HepG2 (cell line): ENCODE results near the gene SESN1. TPM values are rescaled to one million over a fixed set of nuclear protein-coding genes. Genes with fewer than 3 reads are reported as not detected.

ENCODE experiments used
- ATAC-seq: fragments of 200-7000 bp; cut with Tn5 transposase; 3 replicates; pipeline ENCODE4 v1.9.1; 2020; ENCODE audit warnings: mild to moderate bottlenecking, moderate library complexity
- BruUV-seq: library from RNA; stranded (reverse); fragments of 400-500 nt; replicated peaks from 2 replicates; lab custom pipeline; 2021; lab: Mats Ljungman, UMichigan
- CTCF ChIA-PET: fragments of 300-600 bp; formaldehyde crosslinking; extraction: SDS; loops from one replicate; lab custom pipeline; 2021; ENCODE audit warnings: low total read pairs, inconsistent platforms, low intra/inter-chr PET ratio; lab: Yijun Ruan, JAX
- POLR2A ChIA-PET: fragments of 350-600 bp; sonication (Branson Sonifier 250); formaldehyde crosslinking; loops from one replicate; lab custom pipeline; 2020; ENCODE audit warnings: antibody characterized with exemption, inconsistent platforms; lab: Yijun Ruan, JAX
- DNase-seq: peaks from one replicate; pipeline ENCODE4 v3.0.0-alpha.2; 2015; ENCODE audit warnings: low spot score
- FAIRE-seq: peaks from 3 replicates; lab custom pipeline; 2011; peaks lifted over from hg19 to GRCh38; lab: Jason Lieb, UNC
- H2AFZ ChIP-seq: one replicate; pipeline ENCODE4 v1.6.1; 2011; ENCODE audit warnings: low read length, inconsistent platforms
- H3K27ac ChIP-seq: fragments of 300-600 bp; 3 replicates; pipeline ENCODE4 v1.8.0; 2011; ENCODE audit warnings: mixed run types, mild to moderate bottlenecking, mixed read lengths, low read length, inconsistent platforms; ENCODE audit not compliant: insufficient read depth; ENCODE audit errors: extremely low read length
- H3K27me3 ChIP-seq, 2 experiments: fragments of 200-600 bp in 1 of 2; 2 replicates in 1 of 2; 3 replicates in 1 of 2; pipeline versions ENCODE4 v1.6.0 to v1.8.0; 2011; ENCODE audit warnings: low read length in 2 of 2, mild to moderate bottlenecking in 2 of 2, moderate library complexity in 2 of 2, inconsistent platforms in 1 of 2; ENCODE audit not compliant: insufficient read depth in 2 of 2, control insufficient read depth in 1 of 2
- H3K36me3 ChIP-seq, 2 experiments: fragments of 200-600 bp in 1 of 2; replicated peaks in 1 of 2; 2 replicates in 1 of 2; 3 replicates in 1 of 2; pipeline versions ENCODE4 v1.5.1 to v1.8.0; 2011; ENCODE audit warnings: low read length in 2 of 2, inconsistent platforms in 1 of 2; ENCODE audit not compliant: insufficient read depth in 2 of 2, control insufficient read depth in 1 of 2
- H3K4me1 ChIP-seq: 2 replicates; pipeline ENCODE4 v1.5.1; 2012; ENCODE audit warnings: low read length, inconsistent platforms; ENCODE audit not compliant: insufficient read depth
- H3K4me2 ChIP-seq: 2 replicates; pipeline ENCODE4 v1.6.0; 2011; ENCODE audit warnings: low read depth, low read length, inconsistent platforms
- H3K4me3 ChIP-seq, 3 experiments: fragments of 200-600 bp in 1 of 3; sonication (generic), shearing (Covaris generic) in 1 of 3; replicated peaks in 1 of 3; 2 replicates each; pipeline ENCODE4 v1.5.1; 2011 to 2016; ENCODE audit warnings: low read length in 3 of 3, inconsistent platforms in 2 of 3, low read depth in 2 of 3, mild to moderate bottlenecking in 2 of 3, control low read depth in 1 of 3, mixed read lengths in 1 of 3; ENCODE audit not compliant: insufficient read depth in 1 of 3
- H3K79me2 ChIP-seq: one replicate; pipeline ENCODE4 v1.6.1; 2011; ENCODE audit warnings: low read length, inconsistent platforms; ENCODE audit not compliant: insufficient read depth
- H3K9ac ChIP-seq: 2 replicates; pipeline ENCODE4 v1.6.0; 2011; ENCODE audit warnings: mild to moderate bottlenecking, low read depth, low read length, inconsistent platforms; ENCODE audit not compliant: insufficient read depth
- H3K9me3 ChIP-seq: 2 replicates; pipeline ENCODE4 v1.5.1; 2012; ENCODE audit warnings: mild to moderate bottlenecking, low read length
- H4K20me1 ChIP-seq: 2 replicates; pipeline ENCODE4 v1.6.0; 2011; ENCODE audit warnings: inconsistent platforms, mild to moderate bottlenecking, low read length, moderate library complexity; ENCODE audit not compliant: insufficient read depth
- CSRNP1 ChIP-seq: sonication (generic); formaldehyde crosslinking; IDR thresholded peaks from 2 replicates; pipeline ENCODE4 v1.8.1; 2023; ENCODE audit warnings: mild to moderate bottlenecking, missing genetic modification reagents
- IKZF1 ChIP-seq: fragments of 450-650 bp; IDR thresholded peaks from 2 replicates; pipeline ENCODE4 v1.7.1; 2016
- IRF1 ChIP-seq: sonication (generic); formaldehyde crosslinking; IDR thresholded peaks from 2 replicates; pipeline ENCODE4 v1.4.0; 2020; ENCODE audit warnings: low read depth, mild to moderate bottlenecking, missing genetic modification reagents
- KLF11 ChIP-seq: IDR thresholded peaks from 2 replicates; pipeline ENCODE4 v1.6.1; 2016; ENCODE audit warnings: missing compliant biosample characterization
- LRRFIP1 ChIP-seq: sonication (generic); formaldehyde crosslinking; conservative IDR thresholded peaks from 2 replicates; pipeline ENCODE4 v1.4.0; 2020; ENCODE audit warnings: missing genetic modification reagents
- MEIS2 ChIP-seq: sonication (generic); formaldehyde crosslinking; IDR thresholded peaks from 2 replicates; pipeline ENCODE4 v1.9.0; 2021; ENCODE audit warnings: mild to moderate bottlenecking, missing genetic modification reagents
- NR2F6 ChIP-seq, 2 experiments: IDR thresholded peaks; 2 replicates each; pipeline ENCODE4 v1.6.1; 2016; ENCODE audit warnings: antibody characterized with exemption in 1 of 2, mild to moderate bottlenecking in 1 of 2
- PATZ1 ChIP-seq: sonication (generic); formaldehyde crosslinking; IDR thresholded peaks from 2 replicates; pipeline ENCODE4 v1.4.0; 2020; ENCODE audit warnings: missing genetic modification reagents
- PRPF4 ChIP-seq: fragments of 200-400 bp; formaldehyde crosslinking; IDR thresholded peaks from 2 replicates; pipeline ENCODE4 v1.6.1; 2016; ENCODE audit warnings: low read length, low read depth; ENCODE audit not compliant: poor library complexity, severe bottlenecking
- TBP ChIP-seq: sonication (generic); formaldehyde crosslinking; IDR thresholded peaks from 2 replicates; pipeline ENCODE4 v1.5.0; 2020; ENCODE audit warnings: missing genetic modification reagents
- TOPORS ChIP-seq: sonication (generic); formaldehyde crosslinking; IDR thresholded peaks from 2 replicates; pipeline ENCODE4 v1.8.0; 2023; ENCODE audit warnings: mild to moderate bottlenecking, missing genetic modification reagents
- ZBTB26 ChIP-seq: IDR thresholded peaks from 2 replicates; pipeline ENCODE4 v1.6.1; 2016; ENCODE audit warnings: missing compliant biosample characterization, missing genetic modification reagents, borderline replicate concordance
- ZNF235 ChIP-seq: sonication (generic); formaldehyde crosslinking; IDR thresholded peaks from 2 replicates; pipeline ENCODE4 v1.8.1; 2023; ENCODE audit warnings: mild to moderate bottlenecking, missing genetic modification reagents, borderline replicate concordance
- ZNF496 ChIP-seq: sonication (generic); formaldehyde crosslinking; IDR thresholded peaks from 2 replicates; pipeline ENCODE4 v1.8.1; 2023; ENCODE audit warnings: mild to moderate bottlenecking, moderate library complexity, missing genetic modification reagents; ENCODE audit not compliant: insufficient replicate concordance
- ZNF660 ChIP-seq: sonication (generic); formaldehyde crosslinking; IDR thresholded peaks from 2 replicates; pipeline ENCODE4 v1.5.1; 2020; ENCODE audit warnings: mild to moderate bottlenecking, low read depth, missing genetic modification reagents, borderline replicate concordance
- ZNF747 ChIP-seq: sonication (generic); formaldehyde crosslinking; IDR thresholded peaks from 2 replicates; pipeline ENCODE4 v1.8.1; 2023; ENCODE audit warnings: missing genetic modification reagents, mild to moderate bottlenecking, borderline replicate concordance
- ZNF775 ChIP-seq: sonication (generic); formaldehyde crosslinking; IDR thresholded peaks from 2 replicates; pipeline ENCODE4 v1.4.0; 2020; ENCODE audit warnings: missing genetic modification reagents, mild to moderate bottlenecking, moderate library complexity, borderline replicate concordance
- ZNF879 ChIP-seq: sonication (generic); formaldehyde crosslinking; IDR thresholded peaks from 2 replicates; pipeline ENCODE4 v1.8.1; 2023; ENCODE audit warnings: missing genetic modification reagents
- in situ Hi-C: cut with HindIII; loops from 2 replicates; pipeline ENCODE4 v1.10.0; 2017; ENCODE audit warnings: low pct_unique_long_range_greater_than_20kb; ENCODE audit not compliant: extremely low pct_ligation_motif_present
- intact Hi-C: fragments of 100-400 bp; cut with micrococcal nuclease; formaldehyde crosslinking; loops from one replicate; pipeline ENCODE4 v1.10.0; 2022; ENCODE audit not compliant: unreplicated experiment
- polyA plus RNA-seq, 8 experiments: library from polyadenylated mRNA; depleted of rRNA in 3 of 8; stranded (reverse) in 7 of 8; unstranded in 1 of 8; fragments of >200 nt; fragmentation: Illumina TruSeq in 4 of 8; extraction: Trizol in 4 of 8; gene quantifications; 2 replicates each; pipeline versions ENCODE4 v1.2.1 to v1.2.3, GENCODE V29; 2011 to 2016; ENCODE audit warnings: low read depth in 4 of 8, missing spikeins in 1 of 8, mixed read lengths in 1 of 8; ENCODE audit not compliant: insufficient read depth in 1 of 8
- total RNA-seq, 5 experiments: library from RNA; depleted of rRNA; stranded (reverse); fragments of >200 nt; fragmentation: Illumina TruSeq; extraction: Trizol; gene quantifications; 2 replicates each; pipeline ENCODE4 v1.2.3, GENCODE V29; 2016; ENCODE audit warnings: low read depth in 1 of 5

SESN1 gene
- total and polyA plus RNA-seq, 2 of the 13 experiments (the other 11 are each of a cell fraction or from before 2014, with no cell fraction given), result 24.9 to 44.7 TPM

GRCh38 chr6:109074133-109074415, 20.6 kb downstream of the SESN1 start:
- POLR2A ChIA-PET, result no interaction called here
- BruUV-seq, result no TSS peak
- CTCF ChIA-PET, result interaction anchor here (0.8 to 1.8 kb wide), 4 partner anchors 24 to 239 kb away, joined by 3 to 18 read pairs (median 5); no protein-coding TSS in a partner anchor
- no peak overlapping the region for H3K4me3 ChIP-seq
- H3K9me3 ChIP-seq, result no peaks in the 10 kb centered on the region
- H2AFZ ChIP-seq, result no peak overlapping the region
- intact Hi-C loops (loop anchor here (5.0 kb wide), 3 partner anchors 67 to 292 kb away; no protein-coding TSS in a partner anchor), in situ Hi-C loops (loop anchor here (10.0 kb wide), 1 partner anchor 159 kb away; no protein-coding TSS in a partner anchor)
- H3K36me3 ChIP-seq, result no peaks in the 10 kb centered on the region
- DNase-seq (no peak), FAIRE-seq (no peak), ATAC-seq (no peak)
- no peak overlapping the region for H3K9ac ChIP-seq
- H3K27me3 ChIP-seq, result no peaks in the 10 kb centered on the region
- no peak overlapping the region for H3K27ac ChIP-seq
- no peak for TF ChIP-seq IRF1
- no peak for TF ChIP-seq ZNF775 (CRISPR knock-in tag)
- no peak for TF ChIP-seq CSRNP1 (CRISPR knock-in tag)
- no peak for TF ChIP-seq NR2F6 (IDR thresholded peaks at IDR 0.05)
- TF ChIP-seq NR2F6 (CRISPR knock-in tag; IDR thresholded peaks at IDR 0.05), result no peak
- no peak for TF ChIP-seq ZNF747 (CRISPR knock-in tag)
- TF ChIP-seq LRRFIP1 (CRISPR knock-in tag), result no peak
- TF ChIP-seq ZBTB26 (CRISPR knock-in tag), result no peak
- no peak for TF ChIP-seq TBP (CRISPR knock-in tag)
- TF ChIP-seq TOPORS (CRISPR knock-in tag), result no peak
- TF ChIP-seq PATZ1 (CRISPR knock-in tag), result no peak
- no peak for TF ChIP-seq PRPF4
- TF ChIP-seq ZNF496 (CRISPR knock-in tag), result no peak
- TF ChIP-seq IKZF1, result no peak
- TF ChIP-seq ZNF879 (CRISPR knock-in tag), result no peak
- TF ChIP-seq KLF11 (CRISPR knock-in tag), result no peak
- no peak for TF ChIP-seq ZNF235 (CRISPR knock-in tag)
- TF ChIP-seq MEIS2 (CRISPR knock-in tag), result no peak
- no peak for TF ChIP-seq ZNF660 (CRISPR knock-in tag)
- no peak overlapping the region for H3K4me2 ChIP-seq
- peaks cover 5% of the 10 kb centered on the region; the same call in 1 of the 2 replicates for H3K4me1 ChIP-seq
- peaks cover 2% of the 10 kb centered on the region for H3K79me2 ChIP-seq
- no peaks in the 10 kb centered on the region for H4K20me1 ChIP-seq
